Left renal cortex interstitium (tissue), 4 donors: ENCODE results near the gene CTSO. TPM values are rescaled to one million over a fixed set of nuclear protein-coding genes. Genes with fewer than 3 reads are reported as not detected.

Experiments used
- DNase-seq, 4 donors: peaks; one replicate each; pipeline ENCODE4 v3.0.0-alpha.2; 2013; ENCODE audit warnings: low read depth in 4 of 4, low spot score in 2 of 4, missing footprints in 1 of 4
- polyA plus RNA-seq, 4 donors: library from polyadenylated mRNA; unstranded; fragments of 120-200 nt; gene quantifications; one replicate each; pipeline ENCODE4 v1.2.1, GENCODE V29; 2013; ENCODE audit not compliant: insufficient read length in 4 of 4

Gene CTSO, protein sequence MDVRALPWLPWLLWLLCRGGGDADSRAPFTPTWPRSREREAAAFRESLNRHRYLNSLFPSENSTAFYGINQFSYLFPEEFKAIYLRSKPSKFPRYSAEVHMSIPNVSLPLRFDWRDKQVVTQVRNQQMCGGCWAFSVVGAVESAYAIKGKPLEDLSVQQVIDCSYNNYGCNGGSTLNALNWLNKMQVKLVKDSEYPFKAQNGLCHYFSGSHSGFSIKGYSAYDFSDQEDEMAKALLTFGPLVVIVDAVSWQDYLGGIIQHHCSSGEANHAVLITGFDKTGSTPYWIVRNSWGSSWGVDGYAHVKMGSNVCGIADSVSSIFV
- polyA plus RNA-seq, result 10 to 100 TPM; 34.4 to 57.2 (median 41.5) TPM

- peak; percentile 81 to 91 (median 86) for DNase-seq
Observed at GRCh38 chr4:155953151-155954117, at the start of gene CTSO. CTSO (minus strand) TSS chr4:155953866; CDS start chr4:155953847, 19 bp downstream.

DNA sequence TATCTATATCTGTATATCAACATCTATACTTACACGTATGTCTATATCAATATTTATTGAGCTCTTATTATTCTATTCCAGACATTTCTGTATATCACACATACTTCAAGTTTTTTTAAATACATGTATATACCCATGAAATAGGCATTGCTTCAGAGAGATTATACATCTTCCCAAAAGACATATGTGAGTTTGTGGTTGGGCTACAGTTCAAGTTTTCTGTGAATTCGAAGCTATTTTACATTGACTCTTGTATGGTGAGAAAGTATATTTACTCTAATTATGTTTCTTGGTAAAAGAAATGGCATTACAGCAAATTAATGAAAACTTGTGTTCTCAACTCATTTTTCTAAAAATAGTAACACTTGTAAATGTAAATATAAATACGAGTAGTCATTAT is 46.8 kb upstream of the CTSO start:
- no peak for DNase-seq

- peak in 1 of 4 donors; percentile 20 for DNase-seq
Observed at GRCh38 chr4:155999725-156000124, 46.1 kb upstream of the CTSO start.

DNA sequence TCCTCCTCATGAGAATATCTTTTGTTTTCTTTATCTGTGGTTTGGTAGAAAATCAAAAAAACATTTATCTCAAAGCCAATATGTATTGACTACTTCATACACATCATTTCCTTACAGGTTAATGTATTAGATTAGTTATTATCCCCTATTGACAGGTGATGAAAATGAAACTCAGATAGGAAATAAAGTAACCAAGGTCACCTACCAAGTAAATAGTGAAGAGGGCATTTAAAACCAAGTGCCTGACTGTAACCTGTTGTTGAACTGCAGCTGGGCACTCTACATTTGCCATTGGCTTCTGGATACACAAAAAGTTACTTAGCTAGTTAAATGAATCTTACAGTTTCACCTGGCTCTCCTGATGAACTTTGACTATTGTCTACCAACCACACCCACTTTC is 41.4 kb upstream of the CTSO start:
- DNase-seq, result no peak

- no peak for DNase-seq
Observed at GRCh38 chr4:155984106-155984797, 30.6 kb upstream of the CTSO start.

- no peak for DNase-seq
Observed at GRCh38 chr4:155982736-155983385, 29.2 kb upstream of the CTSO start.

DNA sequence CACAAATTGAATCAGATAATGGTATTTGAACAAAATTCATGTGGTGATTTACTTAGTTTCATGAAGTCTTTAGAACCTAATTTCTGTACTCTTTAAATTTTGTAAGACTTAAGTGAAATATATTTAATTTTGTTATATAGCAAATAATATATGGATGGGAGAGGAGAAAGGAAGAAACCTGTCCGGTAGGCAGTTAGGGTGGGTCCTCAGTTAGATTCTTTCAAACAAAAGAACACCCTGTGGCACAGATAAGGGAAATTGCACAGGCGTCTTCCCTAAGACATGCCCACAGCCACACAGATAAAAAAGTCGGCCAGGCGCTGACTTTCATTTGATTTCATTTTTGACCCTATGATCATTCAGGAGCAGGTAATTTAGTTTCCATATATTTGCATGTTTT is 25.1 kb upstream of the CTSO start:
- no peak for DNase-seq

DNA sequence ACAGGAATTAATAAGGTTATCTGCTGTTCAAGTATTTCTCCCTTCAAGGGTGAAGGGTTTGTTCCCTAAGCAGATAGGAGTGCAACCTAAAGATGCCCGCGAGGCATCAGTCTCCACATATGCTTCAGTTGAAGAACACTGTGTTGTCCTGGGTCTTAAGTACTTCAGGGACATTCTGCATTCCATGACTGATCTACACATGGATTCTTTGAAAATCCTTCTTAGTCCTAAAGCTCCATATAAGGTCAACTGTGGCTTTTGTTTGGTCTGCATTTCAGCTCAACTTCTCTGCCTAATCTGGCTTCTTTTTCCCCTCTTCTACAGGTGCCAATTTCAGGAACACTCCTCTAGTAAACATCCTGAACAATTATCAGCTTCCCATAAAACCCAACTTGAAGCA is 21.8 kb upstream of the CTSO start:
- no peak for DNase-seq

DNA sequence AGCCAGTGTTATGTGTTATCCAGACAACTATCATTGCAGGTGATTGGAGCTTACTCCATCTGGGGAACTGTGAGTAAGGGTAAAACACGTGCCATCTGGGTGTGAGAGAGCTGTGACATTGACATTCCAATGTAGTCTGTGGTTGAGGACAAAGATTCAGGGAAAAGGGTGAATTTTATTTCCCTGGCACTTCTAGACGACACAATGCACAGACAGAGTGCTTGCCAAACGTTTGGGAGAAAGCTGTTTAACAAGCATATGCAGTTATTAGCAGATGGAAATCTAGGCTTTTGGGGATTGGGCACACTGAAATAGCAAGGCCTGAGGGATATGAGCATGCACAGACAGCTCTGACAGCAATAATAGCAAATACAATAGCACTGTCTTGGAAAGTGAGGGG is 21.3 kb upstream of the CTSO start:
- DNase-seq, result no peak

DNA sequence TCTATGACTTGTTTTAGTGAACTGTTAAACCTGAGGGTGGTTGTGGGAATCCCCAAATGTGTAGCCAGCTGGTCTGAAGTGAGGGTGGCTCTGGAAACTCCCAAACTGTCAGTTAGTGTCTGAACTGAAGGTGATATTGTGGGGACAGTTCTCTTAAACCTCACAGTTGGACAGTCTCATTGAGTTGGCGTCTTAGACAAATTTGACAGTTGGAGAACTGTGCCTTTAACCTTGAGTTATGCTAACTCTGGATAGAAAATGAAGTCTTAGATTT is 20.7 kb upstream of the CTSO start:
- no peak for DNase-seq

DNA sequence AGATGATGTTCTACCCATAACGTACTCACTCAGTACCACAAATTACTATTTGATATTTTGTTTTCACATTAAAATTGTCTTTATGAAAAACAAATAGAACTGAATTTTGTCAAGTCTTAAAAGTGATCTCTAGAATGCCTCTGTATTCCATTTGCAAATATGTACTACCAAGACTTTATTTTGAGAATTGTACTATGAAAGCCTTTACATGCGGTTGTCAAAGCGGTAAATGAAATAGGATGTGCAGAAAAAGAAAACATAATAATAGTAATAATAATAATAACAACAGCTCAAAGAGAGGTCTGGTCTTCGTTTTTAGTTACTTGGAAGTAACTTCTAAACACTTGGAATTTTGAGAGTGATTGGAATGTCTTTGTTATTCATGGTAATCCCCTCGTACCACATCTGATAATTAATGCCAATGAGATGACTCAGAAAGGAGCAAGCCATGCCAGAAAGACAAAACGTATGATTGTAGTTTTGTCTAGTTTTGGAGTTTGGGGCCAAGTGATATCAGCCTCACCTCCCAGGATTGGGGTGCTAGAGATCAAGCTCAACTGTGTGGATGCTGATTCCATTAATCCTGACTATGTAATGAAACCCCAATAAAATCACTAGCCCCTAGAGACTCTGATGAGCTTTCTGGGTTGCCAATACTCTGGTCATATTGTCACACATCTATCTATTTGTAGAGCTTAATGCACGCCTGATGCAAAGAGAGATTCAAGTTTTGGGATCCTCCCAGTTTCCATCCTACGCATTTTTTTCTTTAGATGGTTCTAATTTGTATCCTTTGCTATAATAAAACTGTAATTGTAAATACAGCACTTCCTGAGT is 20.2 kb upstream of the CTSO start:
- DNase-seq, result no peak

- DNase-seq, result no peak
Observed at GRCh38 chr4:155972098-155972497, 18.4 kb upstream of the CTSO start.

GRCh38 chr4:155966731-155967395 is 13.2 kb upstream of the CTSO start:
- DNase-seq, result no peak

DNA sequence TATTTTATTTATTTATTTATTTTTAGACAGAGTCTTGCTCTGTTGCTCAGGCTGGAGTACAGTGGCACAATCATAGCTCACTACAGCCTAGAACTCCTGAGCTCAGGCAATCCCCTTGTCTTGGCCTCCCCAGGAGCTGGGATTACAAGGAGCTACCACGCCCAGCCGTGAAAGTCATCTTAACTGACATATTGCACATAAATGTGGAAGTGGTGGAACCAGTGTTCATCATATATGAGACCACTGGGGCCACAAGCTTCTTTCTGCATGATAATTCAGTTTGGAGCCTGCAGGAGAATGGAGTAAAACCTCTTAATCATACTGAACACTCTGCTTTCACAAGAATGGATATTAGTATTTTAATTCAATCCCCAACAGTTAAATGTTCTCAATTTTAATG is 12.5 kb upstream of the CTSO start:
- DNase-seq, result no peak

DNA sequence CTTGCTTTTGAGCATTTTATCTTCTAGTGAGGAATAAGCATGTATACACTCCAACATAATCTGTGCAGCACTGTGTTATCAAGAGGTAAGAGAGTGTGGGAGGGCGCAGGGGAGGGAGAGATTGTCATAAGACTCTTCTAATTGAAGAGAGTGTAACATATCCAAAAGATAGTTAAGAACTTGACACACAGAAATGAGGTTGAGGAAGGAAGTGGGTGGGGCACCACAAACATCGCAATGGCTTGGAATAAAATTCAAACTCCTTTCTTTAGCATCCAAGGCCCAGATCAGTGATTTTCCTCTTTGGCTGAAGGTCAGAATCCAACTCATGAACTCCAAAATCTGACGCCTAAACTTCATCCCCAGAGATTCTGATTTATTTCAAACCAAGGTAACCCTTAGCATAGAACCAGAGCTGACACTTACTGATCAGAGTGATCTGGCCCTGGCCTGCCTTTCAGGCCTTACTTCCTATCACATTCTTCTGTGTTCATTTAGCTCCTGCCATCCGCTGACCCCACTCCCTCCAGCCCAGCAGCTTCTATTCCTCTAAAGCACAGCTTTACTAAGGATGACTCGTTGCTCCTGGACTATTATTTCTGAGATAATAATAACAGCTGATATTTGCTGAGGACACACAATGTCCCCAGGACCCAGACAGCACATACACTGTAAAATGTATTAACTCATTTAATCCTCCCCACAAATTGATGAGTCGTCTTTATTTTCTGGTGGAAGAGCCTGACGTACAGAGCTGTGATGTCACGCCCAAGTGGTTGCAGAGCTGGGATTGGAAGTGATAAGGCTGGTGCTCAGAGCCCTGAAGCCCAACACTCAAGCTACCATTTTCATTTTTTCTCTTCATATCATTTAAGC is 10.6 kb upstream of the CTSO start:
- DNase-seq, result no peak

DNA sequence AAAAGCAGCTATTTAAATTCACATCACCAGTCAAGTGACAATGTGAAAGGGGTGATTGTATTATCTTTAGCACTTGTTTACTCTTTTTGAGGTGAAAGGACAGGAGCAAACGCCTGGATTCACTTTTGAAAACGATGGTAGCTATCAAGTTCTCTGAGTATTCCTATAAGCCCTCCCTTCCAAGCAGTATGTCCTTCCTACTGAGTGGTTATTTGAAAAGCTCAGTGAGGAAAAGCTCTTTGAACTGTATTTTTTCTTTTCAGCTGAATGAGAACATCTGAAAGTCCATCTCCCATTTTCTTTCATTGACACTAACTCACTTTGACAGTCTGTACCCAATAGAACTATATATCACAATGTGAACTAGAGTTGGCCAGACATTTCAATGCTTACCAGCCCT is 9.1 kb upstream of the CTSO start:
- no peak for DNase-seq

- no peak for DNase-seq
Observed at GRCh38 chr4:155961575-155961974, 7.9 kb upstream of the CTSO start.

DNA sequence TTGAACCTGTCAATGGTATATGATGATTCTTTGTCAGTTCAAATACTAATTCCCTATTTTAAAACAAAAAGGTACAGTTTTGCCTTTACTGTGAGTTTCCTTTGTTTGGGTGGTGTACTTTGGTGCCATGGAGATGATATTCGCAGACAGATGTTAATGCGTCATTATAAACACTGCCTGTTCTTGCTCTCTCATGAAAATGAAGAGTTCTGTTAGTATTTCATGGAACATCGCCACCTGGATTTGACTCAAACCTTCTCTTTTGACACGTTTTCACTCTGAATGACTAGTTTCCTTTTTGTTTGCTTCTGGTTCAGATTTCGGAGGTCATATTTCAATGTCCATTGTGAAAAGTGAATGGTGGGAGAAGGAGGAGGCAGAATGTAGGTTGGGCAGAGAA is 6.9 kb upstream of the CTSO start:
- DNase-seq, result no peak
